HCT116 (cell line): ENCODE results near the gene CACNA1F.

Experiments used
- CTCF ChIP-seq, 3 experiments: fragments of 200-600 bp in 1 of 3; sonication (generic) in 1 of 3; IDR thresholded peaks in 2 of 3; conservative IDR thresholded peaks in 1 of 3; 2 replicates each; pipeline ENCODE4 v1.5.1; 2012 to 2017; ENCODE audit warnings: low read depth in 2 of 3, low read length in 2 of 3, antibody characterized with exemption in 1 of 3, borderline replicate concordance in 1 of 3, control low read depth in 1 of 3, mild to moderate bottlenecking in 1 of 3, mixed read lengths in 1 of 3, mixed run types in 1 of 3, moderate library complexity in 1 of 3; ENCODE audit not compliant: insufficient read depth in 1 of 3
- EGR1 ChIP-seq: IDR thresholded peaks from 2 replicates; pipeline ENCODE4 v1.6.1; 2012; ENCODE audit warnings: low read depth
- ELF1 ChIP-seq: IDR thresholded peaks from 2 replicates; pipeline ENCODE4 v1.6.1; 2012; ENCODE audit warnings: low read depth, borderline replicate concordance
- EZH2 ChIP-seq: fragments of 200-600 bp; sonication (generic); IDR thresholded peaks from 2 replicates; pipeline ENCODE4 v1.6.1; 2017; ENCODE audit warnings: antibody characterized with exemption, mixed run types
- JUND ChIP-seq: IDR thresholded peaks from 2 replicates; pipeline ENCODE4 v1.6.1; 2012
- MAX ChIP-seq: IDR thresholded peaks from 2 replicates; pipeline ENCODE4 v1.6.1; 2012
- POLR2A ChIP-seq: IDR thresholded peaks from 2 replicates; pipeline ENCODE4 v1.7.0; 2011; ENCODE audit warnings: borderline replicate concordance; ENCODE audit not compliant: insufficient read depth, insufficient read length; ENCODE audit errors: extremely low read depth
- POLR2AphosphoS5 ChIP-seq: IDR thresholded peaks from 2 replicates; pipeline ENCODE4 v1.6.1; 2011; ENCODE audit warnings: mild to moderate bottlenecking, low read depth, low read length, moderate library complexity
- RAD21 ChIP-seq: IDR thresholded peaks from 2 replicates; pipeline ENCODE4 v1.6.1; 2012; ENCODE audit warnings: low read depth, mild to moderate bottlenecking
- SIN3A ChIP-seq: IDR thresholded peaks from 2 replicates; pipeline ENCODE4 v1.6.1; 2012; ENCODE audit warnings: low read depth
- YY1 ChIP-seq: IDR thresholded peaks from 2 replicates; pipeline ENCODE4 v1.6.1; 2011; ENCODE audit warnings: low read length, low read depth, moderate library complexity, mild to moderate bottlenecking; ENCODE audit not compliant: insufficient replicate concordance; ENCODE audit errors: extremely low read depth
- ZFX ChIP-seq: fragments of 450-650 bp; IDR thresholded peaks from 2 replicates; pipeline ENCODE4 v1.6.1; 2017
- ZNF274 ChIP-seq: fragments of 200-500 bp; sonication (Bioruptor generic); IDR thresholded peaks from 2 replicates; pipeline ENCODE4 v1.6.1; 2014; ENCODE audit warnings: mild to moderate bottlenecking, low read depth, low read length, inconsistent platforms
- TF ChIP-seq, protein P1 (sequence below): IDR thresholded peaks from 2 replicates; pipeline ENCODE4 v1.6.1; 2011; ENCODE audit warnings: mild to moderate bottlenecking, low read length, moderate library complexity; ENCODE audit not compliant: insufficient replicate concordance; ENCODE audit errors: extremely low read depth

- TF ChIP-seq POLR2A (no peak), EZH2 (no peak), CTCF (IDR thresholded peaks at IDR 0.05 in 2 of 3, conservative IDR thresholded peaks at IDR 0.05 in 1 of 3; ENCODE audit: borderline replicate concordance in 1 of 3, insufficient read depth in 1 of 3, low read depth in 2 of 3, low read length in 2 of 3) (no peak), EGR1 (no peak), JUND (no peak), YY1 (no peak), MAX (no peak), ZNF274 (no peak), SIN3A (no peak), POLR2AphosphoS5 (no peak), RAD21 (no peak), ZFX (no peak), ELF1 (no peak)
- TF ChIP-seq, protein P1, sequence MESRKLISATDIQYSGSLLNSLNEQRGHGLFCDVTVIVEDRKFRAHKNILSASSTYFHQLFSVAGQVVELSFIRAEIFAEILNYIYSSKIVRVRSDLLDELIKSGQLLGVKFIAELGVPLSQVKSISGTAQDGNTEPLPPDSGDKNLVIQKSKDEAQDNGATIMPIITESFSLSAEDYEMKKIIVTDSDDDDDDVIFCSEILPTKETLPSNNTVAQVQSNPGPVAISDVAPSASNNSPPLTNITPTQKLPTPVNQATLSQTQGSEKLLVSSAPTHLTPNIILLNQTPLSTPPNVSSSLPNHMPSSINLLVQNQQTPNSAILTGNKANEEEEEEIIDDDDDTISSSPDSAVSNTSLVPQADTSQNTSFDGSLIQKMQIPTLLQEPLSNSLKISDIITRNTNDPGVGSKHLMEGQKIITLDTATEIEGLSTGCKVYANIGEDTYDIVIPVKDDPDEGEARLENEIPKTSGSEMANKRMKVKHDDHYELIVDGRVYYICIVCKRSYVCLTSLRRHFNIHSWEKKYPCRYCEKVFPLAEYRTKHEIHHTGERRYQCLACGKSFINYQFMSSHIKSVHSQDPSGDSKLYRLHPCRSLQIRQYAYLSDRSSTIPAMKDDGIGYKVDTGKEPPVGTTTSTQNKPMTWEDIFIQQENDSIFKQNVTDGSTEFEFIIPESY = no peak
Measured at GRCh38 chrX:49232525-49232924, 615 bp downstream of the CACNA1F start.
